ENCODE data around the gene TGFBR1.

Gene TGFBR1

GRCh38 chr9:99104459-99105151, at the start of gene TGFBR1:
TGFBR1 (plus strand) TSS chr9:99105113; CDS start chr9:99105206, 93 bp downstream.
- in situ Hi-C loops (cut with MboI; ENCODE audit: low sequenced_read_pairs) = no loop called here

GRCh38 chr9:99055384-99055783, 49.5 kb upstream of the TGFBR1 start:
- in situ Hi-C loops (cut with MboI; ENCODE audit: low sequenced_read_pairs) = no loop called here

- in situ Hi-C loops (cut with MboI; ENCODE audit: low sequenced_read_pairs) = no loop called here
Observed at GRCh38 chr9:99056186-99056585, 48.7 kb upstream of the TGFBR1 start.

GRCh38 chr9:99056886-99057664, 47.8 kb upstream of the TGFBR1 start:
- in situ Hi-C loops (cut with MboI; ENCODE audit: low sequenced_read_pairs) = no loop called here

- in situ Hi-C loops (cut with MboI; ENCODE audit: low sequenced_read_pairs) = no loop called here
Observed at GRCh38 chr9:99057665-99058625, 47.0 kb upstream of the TGFBR1 start.

GRCh38 chr9:99058964-99059921, 45.7 kb upstream of the TGFBR1 start:
- in situ Hi-C loops (cut with MboI; ENCODE audit: low sequenced_read_pairs) = no loop called here

GRCh38 chr9:99060621-99061020, 44.3 kb upstream of the TGFBR1 start:
- in situ Hi-C loops (cut with MboI; ENCODE audit: low sequenced_read_pairs) = no loop called here

- in situ Hi-C loops (cut with MboI; ENCODE audit: low sequenced_read_pairs) = no loop called here
Observed at GRCh38 chr9:99062549-99062948, 42.4 kb upstream of the TGFBR1 start.

GRCh38 chr9:99063522-99063921, 41.4 kb upstream of the TGFBR1 start:
- in situ Hi-C loops (cut with MboI; ENCODE audit: low sequenced_read_pairs) = no loop called here

- in situ Hi-C loops (cut with MboI; ENCODE audit: low sequenced_read_pairs) = no loop called here
Observed at GRCh38 chr9:99066571-99066970, 38.3 kb upstream of the TGFBR1 start.

GRCh38 chr9:99069075-99069474, 35.8 kb upstream of the TGFBR1 start:
- in situ Hi-C loops (cut with MboI; ENCODE audit: low sequenced_read_pairs) = no loop called here

- in situ Hi-C loops (cut with MboI; ENCODE audit: low sequenced_read_pairs) = no loop called here
Observed at GRCh38 chr9:99069546-99069945, 35.4 kb upstream of the TGFBR1 start.

GRCh38 chr9:99070681-99071080, 34.2 kb upstream of the TGFBR1 start:
- in situ Hi-C loops (cut with MboI; ENCODE audit: low sequenced_read_pairs) = no loop called here

GRCh38 chr9:99071313-99072039, 33.4 kb upstream of the TGFBR1 start:
- in situ Hi-C loops (cut with MboI; ENCODE audit: low sequenced_read_pairs) = no loop called here

GRCh38 chr9:99072040-99072394, 32.9 kb upstream of the TGFBR1 start:
- in situ Hi-C loops (cut with MboI; ENCODE audit: low sequenced_read_pairs) = no loop called here

- in situ Hi-C loops (cut with MboI; ENCODE audit: low sequenced_read_pairs) = no loop called here
Observed at GRCh38 chr9:99073347-99073746, 31.6 kb upstream of the TGFBR1 start.

GRCh38 chr9:99073985-99074901, 30.7 kb upstream of the TGFBR1 start:
- in situ Hi-C loops (cut with MboI; ENCODE audit: low sequenced_read_pairs) = no loop called here

- in situ Hi-C loops (cut with MboI; ENCODE audit: low sequenced_read_pairs) = no loop called here
Observed at GRCh38 chr9:99074902-99075245, 30.0 kb upstream of the TGFBR1 start.

All from HL-60/S4 treated with phorbol 12-myristate 13-acetate at 8.2 ng/mL for 4 days and 3 days (cell line).